HG02840 (cell line): ENCODE measurements around the gene FGD4.
A peak's percentile ranks its signal among the peaks of the same experiment; 100 is the strongest.

Source experiments
- ATAC-seq: cut with Tn5 transposase; IDR thresholded peaks from one replicate; pipeline ENCODE4 v1.9.1; 2021; ENCODE audit warnings: mild to moderate bottlenecking, moderate library complexity, moderate number of reproducible peaks; ENCODE audit not compliant: unreplicated experiment, low FRiP score

Gene FGD4

GRCh38 chr12:32399370-32400113 is at the start of gene FGD4:
Gene FGD4, plus strand, starts transcription at chr12:32399558.
- peak; percentile 80 for ATAC-seq

GRCh38 chr12:32353540-32353939 is 45.8 kb upstream of the FGD4 start:
- ATAC-seq: no peak

- ATAC-seq: no peak
Observed at GRCh38 chr12:32357601-32358249, 41.6 kb upstream of the FGD4 start.

GRCh38 chr12:32360956-32361355 is 38.4 kb upstream of the FGD4 start:
- no peak for ATAC-seq

GRCh38 chr12:32362892-32363291 is 36.5 kb upstream of the FGD4 start:
- no peak for ATAC-seq

GRCh38 chr12:32365473-32366064 is 33.8 kb upstream of the FGD4 start:
- ATAC-seq: no peak

- ATAC-seq: no peak
Observed at GRCh38 chr12:32366714-32367113, 32.6 kb upstream of the FGD4 start.

GRCh38 chr12:32367381-32367780 is 32.0 kb upstream of the FGD4 start:
- no peak for ATAC-seq

- ATAC-seq: no peak
Observed at GRCh38 chr12:32369202-32369601, 30.2 kb upstream of the FGD4 start.

- ATAC-seq: no peak
Observed at GRCh38 chr12:32377344-32378055, 21.9 kb upstream of the FGD4 start.

- ATAC-seq: no peak
Observed at GRCh38 chr12:32379213-32379612, 20.1 kb upstream of the FGD4 start.

- ATAC-seq: no peak
Observed at GRCh38 chr12:32379667-32380066, 19.7 kb upstream of the FGD4 start.

- ATAC-seq: no peak
Observed at GRCh38 chr12:32382226-32382625, 17.1 kb upstream of the FGD4 start.

- no peak for ATAC-seq
Observed at GRCh38 chr12:32390572-32391219, 8.7 kb upstream of the FGD4 start.

GRCh38 chr12:32395026-32395425 is 4.3 kb upstream of the FGD4 start:
- no peak for ATAC-seq

- ATAC-seq: no peak
Observed at GRCh38 chr12:32397696-32398095, 1.7 kb upstream of the FGD4 start.

GRCh38 chr12:32398181-32398580 is 1.2 kb upstream of the FGD4 start:
- ATAC-seq: no peak

GRCh38 chr12:32398816-32399369 is 465 bp upstream of the FGD4 start:
- peak; percentile 9 for ATAC-seq

- ATAC-seq: no peak
Observed at GRCh38 chr12:32400114-32400672, 835 bp downstream of the FGD4 start.

GRCh38 chr12:32400866-32401265 is 1.5 kb downstream of the FGD4 start:
- no peak for ATAC-seq
